Ureter (tissue), 1 donor: ENCODE results near the gene PDHX. TPM values are rescaled to one million over a fixed set of nuclear protein-coding genes. Genes with fewer than 3 reads are reported as not detected.
"Not testable (repeated sequence)": the region's sequence is repeated elsewhere in the genome, so short reads cannot be mapped to it uniquely, and the experiment has no call there.

ENCODE experiments used
- DNase-seq: peaks from one replicate; pipeline ENCODE4 v3.0.0-alpha.2; 2020; ENCODE audit warnings: low spot score
- total RNA-seq: library from RNA; stranded (reverse); gene quantifications from one replicate; pipeline ENCODE4 v1.2.4, GENCODE V29; 2023
- donor health status: DM: yes; HTN: yes; CAD: no.

The PDHX gene
- 39.4 TPM for total RNA-seq

GRCh38 chr11:34916015-34916842, at the start of gene PDHX, which contains the start of gene APIP:
TSS of gene PDHX (plus strand) at chr11:34916618. CDS start at chr11:34916656, 38 bp downstream.
TSS of gene APIP (minus strand) at chr11:34916379. CDS start at chr11:34916284, 95 bp downstream.
- DNase-seq, result peak; percentile 100

DNA sequence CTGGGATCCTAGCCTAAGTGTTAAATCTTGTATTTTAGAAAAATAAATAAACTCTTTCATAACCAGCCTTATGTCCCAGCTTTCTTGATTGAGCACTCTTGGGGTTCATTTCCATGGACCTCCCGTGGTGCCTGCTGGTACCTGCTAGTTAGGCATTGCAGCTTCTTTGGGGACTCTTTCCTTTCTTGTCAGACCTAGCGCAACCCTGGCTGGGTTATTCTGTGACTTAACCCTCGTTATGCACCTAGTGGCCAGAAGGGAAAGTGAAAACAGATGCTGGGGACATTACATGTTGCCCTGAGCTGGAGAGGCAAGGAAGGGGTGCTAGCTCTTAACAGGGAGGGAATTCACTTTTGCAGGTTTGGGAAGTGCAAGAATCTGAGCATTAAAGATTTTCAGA, 47.0 kb upstream of the PDHX start:
- DNase-seq, result no peak

DNA sequence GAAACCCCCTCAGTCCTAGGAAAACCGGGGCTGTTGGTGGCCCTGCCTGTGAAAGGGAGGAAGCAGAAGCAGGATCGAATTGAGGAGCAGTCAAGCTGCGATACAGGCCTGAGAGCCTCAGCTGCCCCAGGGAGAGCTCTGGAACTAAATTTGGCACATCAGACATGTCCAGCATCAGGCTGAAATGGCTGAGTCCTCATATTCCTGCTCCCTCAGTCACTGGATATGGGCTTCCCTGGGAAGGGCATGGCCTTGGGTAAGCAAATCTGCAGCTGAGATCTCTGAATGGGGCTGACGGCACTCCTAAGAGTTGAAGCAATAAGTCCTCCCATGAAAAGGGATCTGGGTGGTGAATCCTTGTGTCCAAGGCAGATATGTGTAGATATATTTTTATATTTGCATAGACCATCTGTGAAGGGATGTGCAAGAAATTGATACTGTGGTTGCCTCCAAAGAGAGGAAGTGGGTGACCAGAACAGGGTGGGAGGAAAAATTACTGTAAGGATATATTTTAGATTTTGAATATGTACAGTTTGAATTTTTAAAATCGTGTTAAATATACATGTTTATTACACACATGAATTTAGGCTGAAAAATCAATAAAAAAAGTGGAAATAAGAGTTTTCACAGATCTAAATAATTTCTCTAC, 45.7 kb upstream of the PDHX start:
- no peak for DNase-seq

DNA sequence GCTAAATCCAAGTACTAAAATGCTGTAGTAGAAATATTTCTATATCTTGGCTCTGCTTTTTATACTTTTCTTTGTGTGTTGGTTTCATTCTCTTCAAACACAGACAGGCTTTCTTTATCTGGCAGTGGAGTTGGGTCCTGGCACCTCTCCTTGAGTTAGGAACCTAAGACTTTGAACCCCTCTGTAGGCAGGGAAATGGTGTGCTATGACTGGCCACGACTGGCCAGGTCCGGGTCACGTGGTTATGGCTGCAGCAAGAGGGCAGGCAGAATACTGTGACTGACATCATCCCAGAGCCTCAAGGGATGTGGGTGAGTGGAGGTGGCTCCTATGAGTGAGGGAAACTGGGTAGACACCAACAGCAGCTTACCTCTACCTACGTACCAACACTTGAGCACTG, 42.2 kb upstream of the PDHX start:
- no peak for DNase-seq

- DNase-seq, result no peak
Observed at GRCh38 chr11:34877375-34877975, 38.9 kb upstream of the PDHX start.

GRCh38 chr11:34881900-34882299, 34.5 kb upstream of the PDHX start:
- DNase-seq, result no peak

DNA sequence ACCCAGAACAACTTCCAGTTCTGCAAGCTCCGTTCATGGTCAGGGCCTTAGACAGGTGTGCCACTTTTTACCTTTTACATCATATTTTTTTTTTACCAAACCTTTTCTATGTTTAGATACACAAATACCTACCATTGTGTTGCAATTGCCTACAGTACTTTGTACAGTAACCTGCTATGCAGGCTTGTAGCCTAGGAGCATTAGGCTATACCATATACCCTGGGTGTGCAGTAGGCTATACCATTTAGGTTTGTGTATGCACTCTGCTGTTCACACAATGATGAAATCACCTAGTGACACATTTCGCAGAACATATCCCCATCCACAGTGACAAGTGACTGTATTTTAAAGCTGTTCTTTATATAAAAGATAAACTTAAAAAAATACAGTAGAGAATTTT, 29.8 kb upstream of the PDHX start:
- DNase-seq, result no peak

- no peak for DNase-seq
Observed at GRCh38 chr11:34887260-34887659, 29.2 kb upstream of the PDHX start.

GRCh38 chr11:34890089-34890488, 26.3 kb upstream of the PDHX start:
- DNase-seq, result no peak

DNA sequence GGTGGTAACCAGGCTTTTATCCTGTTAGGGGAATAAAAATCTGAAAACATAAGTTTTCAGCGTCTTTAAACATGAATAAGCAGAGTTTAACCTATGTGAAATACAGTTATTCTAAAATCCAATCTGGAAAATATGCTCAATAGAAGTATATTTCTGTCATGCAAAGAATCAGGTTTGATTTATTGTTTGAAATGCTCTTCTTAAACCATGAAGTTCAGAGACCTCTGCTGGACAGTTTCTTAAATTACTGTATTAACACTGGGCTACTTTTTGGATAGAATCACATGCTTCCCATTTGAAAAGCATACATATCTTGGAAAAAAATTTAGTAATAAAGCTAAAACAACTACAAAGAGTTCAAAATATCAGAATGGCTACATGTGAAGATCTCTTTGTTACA, 25.6 kb upstream of the PDHX start:
- DNase-seq, result no peak

GRCh38 chr11:34891611-34892010, 24.8 kb upstream of the PDHX start:
- DNase-seq, result no peak

DNA sequence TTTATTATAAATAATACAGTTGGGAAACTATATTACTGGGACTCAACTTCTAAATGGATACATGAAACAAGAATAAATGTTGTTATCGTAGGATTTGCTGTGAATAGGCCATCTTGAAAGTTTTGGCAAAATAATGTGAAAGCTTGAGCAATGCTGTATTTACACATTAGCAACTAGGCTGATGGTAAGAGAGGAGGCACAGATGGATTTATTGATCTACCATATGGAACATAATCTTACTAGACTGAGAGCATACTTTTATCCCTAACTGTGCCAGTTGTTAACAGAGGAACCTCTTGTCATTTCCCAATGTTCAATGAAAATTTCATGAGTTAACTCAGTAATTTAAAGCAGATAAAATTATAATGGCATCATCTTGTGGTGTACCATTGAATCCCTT, 23.0 kb upstream of the PDHX start:
- DNase-seq, result no peak

GRCh38 chr11:34896191-34896590, 20.2 kb upstream of the PDHX start:
- DNase-seq, result not testable (repeated sequence)

- DNase-seq, result no peak
Observed at GRCh38 chr11:34897171-34897870, 19.1 kb upstream of the PDHX start.

- DNase-seq, result no peak
Observed at GRCh38 chr11:34898474-34898873, 17.9 kb upstream of the PDHX start.

GRCh38 chr11:34899633-34900016, 16.8 kb upstream of the PDHX start:
- DNase-seq, result no peak

- peak; percentile 52 for DNase-seq
Observed at GRCh38 chr11:34904421-34904955, 11.9 kb upstream of the PDHX start.

GRCh38 chr11:34905666-34906065, 10.8 kb upstream of the PDHX start:
- DNase-seq, result no peak

DNA sequence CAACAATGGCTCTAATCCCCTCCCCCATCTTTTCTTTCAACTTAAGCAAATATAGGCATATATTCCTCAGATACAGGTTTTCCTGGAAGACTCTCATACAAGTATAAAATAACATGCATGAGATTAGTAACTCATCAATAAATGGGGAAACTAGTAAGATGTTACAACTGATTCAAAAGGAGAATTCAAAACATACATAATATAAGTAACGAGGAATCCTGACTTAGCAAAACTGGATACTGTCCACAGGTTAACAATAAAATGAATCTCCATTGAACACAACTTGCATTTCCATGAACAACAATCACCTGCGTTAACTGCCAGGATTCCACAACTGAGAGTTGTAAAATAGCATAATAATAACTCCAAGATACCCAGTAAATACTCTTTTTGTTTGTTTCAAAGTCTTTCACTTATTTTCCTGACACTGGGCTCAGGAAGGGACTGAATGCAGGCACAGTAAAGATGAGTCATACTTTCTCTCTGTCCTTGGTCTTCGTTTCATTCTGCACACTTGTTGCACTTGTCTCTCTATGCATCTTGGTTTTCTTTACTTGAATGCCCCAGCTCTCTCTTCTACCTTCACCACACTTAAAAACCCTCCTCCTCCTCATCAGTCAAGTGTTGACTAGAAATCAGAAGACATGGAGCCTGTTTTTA, 8.4 kb upstream of the PDHX start:
- DNase-seq, result no peak

- DNase-seq, result no peak
Observed at GRCh38 chr11:34909415-34909814, 7.0 kb upstream of the PDHX start.

DNA sequence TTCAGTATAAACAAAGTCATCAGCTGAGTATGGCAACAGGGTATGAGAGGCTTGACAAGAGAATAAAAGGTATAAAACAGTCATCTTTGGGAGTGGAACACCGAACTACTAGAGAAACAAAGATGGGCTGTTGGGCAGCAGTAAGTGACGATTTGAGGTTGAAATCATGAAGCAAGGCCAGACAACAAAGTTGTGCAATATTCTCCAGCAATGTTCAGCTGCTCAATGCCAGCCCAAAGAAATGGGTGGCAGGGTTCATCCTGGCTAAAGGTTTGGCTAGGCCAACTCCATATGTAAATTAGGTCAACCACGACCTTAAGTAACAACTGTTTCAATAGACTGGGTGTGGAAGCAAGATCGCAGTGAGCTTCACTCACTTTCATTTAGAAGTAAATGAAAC, 6.5 kb upstream of the PDHX start:
- DNase-seq, result no peak
